Thyroid gland (tissue), 4 donors: ENCODE data around the gene SLCO3A1.

ENCODE experiments used
- CTCF ChIP-seq, 6 experiments: fragments of 200-600 bp in 3 of 6; fragments of 450-650 bp in 3 of 6; sonication (generic) in 3 of 6; IDR thresholded peaks; one replicate each; pipeline ENCODE4 v1.5.1; 2016 to 2019; ENCODE audit warnings: antibody characterized with exemption in 6 of 6, mild to moderate bottlenecking in 2 of 6, inconsistent platforms in 1 of 6, moderate library complexity in 1 of 6
- POLR2A ChIP-seq, 2 donors: fragments of 450-650 bp; IDR thresholded peaks; one replicate each; pipeline ENCODE4 v1.6.1; 2017; ENCODE audit warnings: antibody characterized with exemption in 2 of 2, mild to moderate bottlenecking in 2 of 2, moderate library complexity in 1 of 2

GRCh38 chr15:92050220-92050898 lies 196.9 kb downstream of the SLCO3A1 start:
- TF ChIP-seq CTCF (IDR thresholded peaks at IDR 0.05) (no peak), POLR2A (IDR thresholded peaks at IDR 0.05) (no peak)
